ENCODE measurements around the gene CCPG1. TPM values are rescaled to one million over a fixed set of nuclear protein-coding genes. Genes with fewer than 3 reads are reported as not detected.
"Not testable (repeated sequence)": the region's sequence is repeated elsewhere in the genome, so short reads cannot be mapped to it uniquely, and the experiment has no call there.

The CCPG1 gene
- polyA plus RNA-seq, result 10 to 100 TPM; 16.5 to 39.7 (median 32.9) TPM

GRCh38 chr15:55408012-55408928, at the start of gene CCPG1, which contains the start of gene PIERCE2:
Gene CCPG1 (minus strand): TSS chr15:55408359. CDS start chr15:55389424, 18,935 bp downstream.
Gene PIERCE2 (plus strand): TSS chr15:55408495. CDS start chr15:55408769, 274 bp downstream.
- 0% methylated on average over 68 to 70 of the region's 70 CpGs for WGBS, 3 donors
- peak within 1 kb of the TSS; percentile 30 for H3K27ac ChIP-seq (ENCODE audit: low read depth, low read length)

- no peak overlapping the region for H3K27ac ChIP-seq (ENCODE audit: low read depth, low read length)
- 92 to 95% (median 92%) methylated on average over 5 of the region's 5 CpGs for WGBS, 3 donors
Observed at GRCh38 chr15:55457401-55458022, 49.4 kb upstream of the CCPG1 start.

- 97 to 100% (median 98%) methylated on average over 12 to 19 of the region's 19 CpGs for WGBS, 3 donors
- H3K27ac ChIP-seq (ENCODE audit: low read depth, low read length), result not testable (repeated sequence)
Observed at GRCh38 chr15:55447030-55447394, 38.9 kb upstream of the CCPG1 start.

- 97 to 98% (median 97%) methylated on average over 31 to 41 of the region's 41 CpGs for WGBS, 3 donors
- H3K27ac ChIP-seq (ENCODE audit: low read depth, low read length), result not testable (repeated sequence)
Observed at GRCh38 chr15:55446379-55447029, 38.3 kb upstream of the CCPG1 start.

- WGBS, 3 donors, result 89 to 96% (median 94%) methylated on average over 14 to 27 of the region's 27 CpGs
- not testable (repeated sequence) for H3K27ac ChIP-seq (ENCODE audit: low read depth, low read length)
Observed at GRCh38 chr15:55445936-55446335, 37.8 kb upstream of the CCPG1 start.

- H3K27ac ChIP-seq (ENCODE audit: low read depth, low read length), result not testable (repeated sequence)
- 92 to 97% (median 95%) methylated on average over 15 of the region's 15 CpGs for WGBS, 3 donors
Observed at GRCh38 chr15:55443141-55443540, 35.0 kb upstream of the CCPG1 start.

GRCh38 chr15:55434989-55435825, 27.0 kb upstream of the CCPG1 start:
- WGBS, 3 donors, result 34 to 36% (median 36%) methylated on average over 6 of the region's 6 CpGs

GRCh38 chr15:55422089-55422488, 13.9 kb upstream of the CCPG1 start:
- H3K27ac ChIP-seq (ENCODE audit: low read depth, low read length), result no peak overlapping the region
- WGBS, 3 donors, result 0% methylated on average over 1 of the region's 1 CpG

More at GRCh38 chr15:55434989-55435825, 27.0 kb upstream of the CCPG1 start:
- no peak overlapping the region for H3K27ac ChIP-seq (ENCODE audit: low read depth, low read length)

- no peak overlapping the region for H3K27ac ChIP-seq (ENCODE audit: low read depth, low read length)
Observed at GRCh38 chr15:55420171-55420866, 12.2 kb upstream of the CCPG1 start.

GRCh38 chr15:55417678-55418077, 9.5 kb upstream of the CCPG1 start:
- 76 to 87% (median 77%) methylated on average over 8 of the region's 8 CpGs for WGBS, 3 donors
- not testable (repeated sequence) for H3K27ac ChIP-seq (ENCODE audit: low read depth, low read length)

- not testable (repeated sequence) for H3K27ac ChIP-seq (ENCODE audit: low read depth, low read length)
- WGBS, 3 donors, result 45 to 66% (median 64%) methylated on average over 14 of the region's 14 CpGs
Observed at GRCh38 chr15:55408976-55409375, 817 bp upstream of the CCPG1 start.

- peak overlapping the region; percentile 30 for H3K27ac ChIP-seq (ENCODE audit: low read depth, low read length)
- WGBS, 3 donors, result 1 to 2% (median 2%) methylated on average over 20 of the region's 20 CpGs
Observed at GRCh38 chr15:55407498-55408011, 604 bp downstream of the CCPG1 start.

GRCh38 chr15:55403531-55403930, 4.6 kb downstream of the CCPG1 start:
- no peak overlapping the region for H3K27ac ChIP-seq (ENCODE audit: low read depth, low read length)

GRCh38 chr15:55402707-55403106, 5.5 kb downstream of the CCPG1 start:
- H3K27ac ChIP-seq (ENCODE audit: low read depth, low read length), result no peak overlapping the region

- H3K27ac ChIP-seq (ENCODE audit: low read depth, low read length), result no peak overlapping the region
- 55 to 71% (median 64%) methylated on average over 1 of the region's 1 CpG for WGBS, 3 donors
Observed at GRCh38 chr15:55401786-55402246, 6.3 kb downstream of the CCPG1 start.

- WGBS, 3 donors, result 84 to 98% (median 94%) methylated on average over 8 of the region's 8 CpGs
- not testable (repeated sequence) for H3K27ac ChIP-seq (ENCODE audit: low read depth, low read length)
Observed at GRCh38 chr15:55400050-55400449, 8.1 kb downstream of the CCPG1 start.

- 83 to 93% (median 93%) methylated on average over 5 of the region's 5 CpGs for WGBS, 3 donors
- H3K27ac ChIP-seq (ENCODE audit: low read depth, low read length), result no peak overlapping the region
Observed at GRCh38 chr15:55398243-55398642, 9.9 kb downstream of the CCPG1 start.
